HepG2 (cell line): ENCODE results near the gene MAST1. TPM values are rescaled to one million over a fixed set of nuclear protein-coding genes. Genes with fewer than 3 reads are reported as not detected.
A peak's percentile ranks its signal among the peaks of the same experiment; 100 is the strongest.

ENCODE experiments used
- AGO1 ChIP-seq: fragments of 200-400 bp; formaldehyde crosslinking; IDR thresholded peaks from 2 replicates; pipeline ENCODE4 v1.6.1; 2017; ENCODE audit warnings: mild to moderate bottlenecking, low read depth, low read length, moderate library complexity; ENCODE audit not compliant: poor library complexity, severe bottlenecking
- ASH2L ChIP-seq: fragments of 300-600, 200-600 bp; sonication (generic); IDR thresholded peaks from 2 replicates; pipeline ENCODE4 v1.7.0; 2017; ENCODE audit warnings: low read depth, mild to moderate bottlenecking, moderate library complexity, mixed read lengths, low read length; ENCODE audit not compliant: insufficient read length
- ATRX ChIP-seq: sonication (generic); formaldehyde crosslinking; IDR thresholded peaks from 2 replicates; pipeline ENCODE4 v1.4.0; 2020; ENCODE audit warnings: missing genetic modification reagents, borderline replicate concordance
- CCAR2 ChIP-seq: fragments of 200-400 bp; formaldehyde crosslinking; optimal IDR thresholded peaks from 2 replicates; pipeline ENCODE3; 2018; ENCODE audit warnings: low read depth, mild to moderate bottlenecking, low read length, moderate library complexity
- CCDC6 ChIP-seq: sonication (generic); formaldehyde crosslinking; IDR thresholded peaks from 2 replicates; pipeline ENCODE4 v1.8.1; 2022; ENCODE audit warnings: mild to moderate bottlenecking, missing genetic modification reagents, moderate library complexity
- JUND ChIP-seq: sonication (generic); formaldehyde crosslinking; IDR thresholded peaks from 2 replicates; pipeline ENCODE4 v1.8.0; 2022; ENCODE audit warnings: mild to moderate bottlenecking, missing genetic modification reagents
- RAD21 ChIP-seq: fragments of 450-650 bp; formaldehyde crosslinking; IDR thresholded peaks from 2 replicates; pipeline ENCODE4 v1.5.0; 2020; ENCODE audit warnings: mild to moderate bottlenecking
- ZBTB1 ChIP-seq: sonication (generic); formaldehyde crosslinking; IDR thresholded peaks from 2 replicates; pipeline ENCODE4 v1.4.0; 2020; ENCODE audit warnings: missing genetic modification reagents, borderline replicate concordance
- ZKSCAN8 ChIP-seq: IDR thresholded peaks from 2 replicates; pipeline ENCODE4 v1.6.1; 2016; ENCODE audit warnings: borderline replicate concordance, missing genetic modification reagents, missing compliant biosample characterization
- ZMYM2 ChIP-seq: sonication (generic); formaldehyde crosslinking; IDR thresholded peaks from 2 replicates; pipeline ENCODE4 v1.8.0; 2022; ENCODE audit warnings: mild to moderate bottlenecking, missing genetic modification reagents
- ZNF337 ChIP-seq: sonication (generic); formaldehyde crosslinking; IDR thresholded peaks from 2 replicates; pipeline ENCODE4 v1.5.1; 2020; ENCODE audit warnings: missing genetic modification reagents, low read depth, mild to moderate bottlenecking, borderline replicate concordance
- ZNF547 ChIP-seq: sonication (generic); formaldehyde crosslinking; IDR thresholded peaks from 2 replicates; pipeline ENCODE4 v1.5.1; 2020; ENCODE audit warnings: mild to moderate bottlenecking, missing genetic modification reagents
- ZNF737 ChIP-seq: sonication (generic); formaldehyde crosslinking; IDR thresholded peaks from 2 replicates; pipeline ENCODE4 v1.5.0; 2020; ENCODE audit warnings: missing genetic modification reagents, mild to moderate bottlenecking, borderline replicate concordance
- ZNF772 ChIP-seq: sonication (generic); formaldehyde crosslinking; IDR thresholded peaks from 2 replicates; pipeline ENCODE4 v1.5.0; 2020; ENCODE audit warnings: mild to moderate bottlenecking, missing genetic modification reagents
- ZSCAN22 ChIP-seq: sonication (generic); formaldehyde crosslinking; IDR thresholded peaks from 2 replicates; pipeline ENCODE4 v1.4.0; 2020; ENCODE audit warnings: mild to moderate bottlenecking, missing genetic modification reagents
- polyA plus RNA-seq, 8 experiments: library from polyadenylated mRNA; depleted of rRNA in 3 of 8; stranded (reverse) in 7 of 8; unstranded in 1 of 8; fragments of >200 nt; fragmentation: Illumina TruSeq in 4 of 8; extraction: Trizol in 4 of 8; gene quantifications; 2 replicates each; pipeline versions ENCODE4 v1.2.1 to v1.2.3, GENCODE V29; 2011 to 2016; ENCODE audit warnings: low read depth in 4 of 8, missing spikeins in 1 of 8, mixed read lengths in 1 of 8; ENCODE audit not compliant: insufficient read depth in 1 of 8
- total RNA-seq, 5 experiments: library from RNA; depleted of rRNA; stranded (reverse); fragments of >200 nt; fragmentation: Illumina TruSeq; extraction: Trizol; gene quantifications; 2 replicates each; pipeline ENCODE4 v1.2.3, GENCODE V29; 2016; ENCODE audit warnings: low read depth in 1 of 5
- TF ChIP-seq, protein P1 (sequence below): sonication (generic); formaldehyde crosslinking; IDR thresholded peaks from 2 replicates; pipeline ENCODE4 v1.5.0; 2020; ENCODE audit warnings: mild to moderate bottlenecking, missing genetic modification reagents, borderline replicate concordance
- TF ChIP-seq, protein P2 (sequence below): sonication (generic); formaldehyde crosslinking; IDR thresholded peaks from 2 replicates; pipeline ENCODE4 v1.4.0; 2020; ENCODE audit warnings: missing genetic modification reagents, mild to moderate bottlenecking, borderline replicate concordance
- TF ChIP-seq, protein P3 (sequence below): sonication (generic); formaldehyde crosslinking; IDR thresholded peaks from 2 replicates; pipeline ENCODE4 v1.4.0; 2020; ENCODE audit warnings: low read depth, missing genetic modification reagents

The MAST1 gene
- total and polyA plus RNA-seq, 2 of the 13 experiments (the other 11 are each of a cell fraction or from before 2014, with no cell fraction given) = 0.73 to 4.7 TPM

DNA sequence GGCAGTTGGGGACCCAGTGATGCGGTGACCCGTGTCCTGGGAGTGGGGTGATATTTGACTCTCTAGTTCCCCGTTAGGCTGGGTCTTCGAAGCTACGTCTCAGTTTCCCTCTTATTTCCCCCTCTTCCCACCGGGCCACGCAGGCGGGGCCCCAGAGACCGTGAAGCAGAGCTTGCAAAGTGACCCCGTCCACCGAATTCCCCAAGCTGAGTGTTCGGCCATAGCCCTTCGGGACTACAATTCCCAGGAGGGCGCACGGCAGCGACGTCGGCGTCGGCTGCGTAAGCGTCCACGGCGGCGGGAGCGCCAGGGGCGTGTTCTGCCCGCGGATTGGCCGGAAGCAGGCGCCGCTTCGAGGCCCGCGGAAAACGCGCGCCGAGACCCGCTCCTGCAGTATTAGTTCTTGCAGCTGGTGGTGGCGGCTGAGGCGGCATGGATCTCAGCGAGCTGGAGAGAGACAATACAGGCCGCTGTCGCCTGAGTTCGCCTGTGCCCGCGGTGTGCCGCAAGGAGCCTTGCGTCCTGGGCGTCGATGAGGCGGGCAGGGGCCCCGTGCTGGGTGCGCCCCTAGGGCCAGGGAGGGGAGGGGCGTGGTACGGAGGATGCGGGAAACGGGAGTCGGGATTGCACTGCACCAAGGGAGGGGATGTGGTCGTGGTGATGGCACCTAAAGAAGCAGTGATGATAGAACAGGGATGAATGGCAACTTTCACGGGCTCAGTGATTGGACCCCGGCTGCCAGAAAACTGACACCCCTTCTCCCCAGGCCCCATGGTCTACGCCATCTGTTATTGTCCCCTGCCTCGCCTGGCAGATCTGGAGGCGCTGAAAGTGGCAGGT lies 31.9 kb upstream of the MAST1 start, which contains the start of gene RNASEH2A (continued):
- TF ChIP-seq RAD21 (no peak; the same call in 1 of the 2 replicates), ZNF772 (CRISPR knock-in tag) (peak; percentile 77), ZSCAN22 (CRISPR knock-in tag) (0 out of 2 replicates have a peak, but pooled peaks have one; percentile 53), ZNF337 (CRISPR knock-in tag) (0 out of 2 replicates have a peak, but pooled peaks have one; percentile 59), ZKSCAN8 (CRISPR knock-in tag) (peak; percentile 72; the same call in 1 of the 2 replicates), CCAR2 (no peak), ZMYM2 (CRISPR knock-in tag) (no peak), ASH2L (peak; percentile 75), ZNF737 (CRISPR knock-in tag) (no peak), AGO1 (peak; percentile 35), ZBTB1 (CRISPR knock-in tag) (no peak), CCDC6 (CRISPR knock-in tag) (0 out of 2 replicates have a peak, but pooled peaks have one; percentile 22), ATRX (CRISPR knock-in tag) (no peak), ZNF547 (CRISPR knock-in tag) (peak; percentile 93), JUND (CRISPR knock-in tag) (no peak)
- TF ChIP-seq, protein P1, sequence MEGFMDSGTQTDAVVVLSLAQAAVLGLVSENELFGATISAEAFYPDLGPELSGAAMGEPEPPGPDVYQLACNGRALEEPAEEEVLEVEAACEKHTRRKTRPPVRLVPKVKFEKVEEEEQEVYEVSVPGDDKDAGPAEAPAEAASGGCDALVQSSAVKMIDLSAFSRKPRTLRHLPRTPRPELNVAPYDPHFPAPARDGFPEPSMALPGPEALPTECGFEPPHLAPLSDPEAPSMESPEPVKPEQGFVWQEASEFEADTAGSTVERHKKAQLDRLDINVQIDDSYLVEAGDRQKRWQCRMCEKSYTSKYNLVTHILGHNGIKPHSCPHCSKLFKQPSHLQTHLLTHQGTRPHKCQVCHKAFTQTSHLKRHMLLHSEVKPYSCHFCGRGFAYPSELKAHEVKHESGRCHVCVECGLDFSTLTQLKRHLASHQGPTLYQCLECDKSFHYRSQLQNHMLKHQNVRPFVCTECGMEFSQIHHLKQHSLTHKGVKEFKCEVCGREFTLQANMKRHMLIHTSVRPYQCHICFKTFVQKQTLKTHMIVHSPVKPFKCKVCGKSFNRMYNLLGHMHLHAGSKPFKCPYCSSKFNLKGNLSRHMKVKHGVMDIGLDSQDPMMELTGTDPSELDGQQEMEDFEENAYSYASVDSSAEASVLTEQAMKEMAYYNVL (CRISPR knock-in tag) = no peak
- TF ChIP-seq, protein P2, sequence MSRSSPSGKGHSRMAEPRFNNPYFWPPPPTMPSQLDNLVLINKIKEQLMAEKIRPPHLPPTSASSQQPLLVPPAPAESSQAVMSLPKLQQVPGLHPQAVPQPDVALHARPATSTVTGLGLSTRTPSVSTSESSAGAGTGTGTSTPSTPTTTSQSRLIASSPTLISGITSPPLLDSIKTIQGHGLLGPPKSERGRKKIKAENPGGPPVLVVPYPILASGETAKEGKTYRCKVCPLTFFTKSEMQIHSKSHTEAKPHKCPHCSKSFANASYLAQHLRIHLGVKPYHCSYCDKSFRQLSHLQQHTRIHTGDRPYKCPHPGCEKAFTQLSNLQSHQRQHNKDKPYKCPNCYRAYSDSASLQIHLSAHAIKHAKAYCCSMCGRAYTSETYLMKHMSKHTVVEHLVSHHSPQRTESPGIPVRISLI (CRISPR knock-in tag) = peak; percentile 23; the same call in 1 of the 2 replicates
- TF ChIP-seq, protein P3, sequence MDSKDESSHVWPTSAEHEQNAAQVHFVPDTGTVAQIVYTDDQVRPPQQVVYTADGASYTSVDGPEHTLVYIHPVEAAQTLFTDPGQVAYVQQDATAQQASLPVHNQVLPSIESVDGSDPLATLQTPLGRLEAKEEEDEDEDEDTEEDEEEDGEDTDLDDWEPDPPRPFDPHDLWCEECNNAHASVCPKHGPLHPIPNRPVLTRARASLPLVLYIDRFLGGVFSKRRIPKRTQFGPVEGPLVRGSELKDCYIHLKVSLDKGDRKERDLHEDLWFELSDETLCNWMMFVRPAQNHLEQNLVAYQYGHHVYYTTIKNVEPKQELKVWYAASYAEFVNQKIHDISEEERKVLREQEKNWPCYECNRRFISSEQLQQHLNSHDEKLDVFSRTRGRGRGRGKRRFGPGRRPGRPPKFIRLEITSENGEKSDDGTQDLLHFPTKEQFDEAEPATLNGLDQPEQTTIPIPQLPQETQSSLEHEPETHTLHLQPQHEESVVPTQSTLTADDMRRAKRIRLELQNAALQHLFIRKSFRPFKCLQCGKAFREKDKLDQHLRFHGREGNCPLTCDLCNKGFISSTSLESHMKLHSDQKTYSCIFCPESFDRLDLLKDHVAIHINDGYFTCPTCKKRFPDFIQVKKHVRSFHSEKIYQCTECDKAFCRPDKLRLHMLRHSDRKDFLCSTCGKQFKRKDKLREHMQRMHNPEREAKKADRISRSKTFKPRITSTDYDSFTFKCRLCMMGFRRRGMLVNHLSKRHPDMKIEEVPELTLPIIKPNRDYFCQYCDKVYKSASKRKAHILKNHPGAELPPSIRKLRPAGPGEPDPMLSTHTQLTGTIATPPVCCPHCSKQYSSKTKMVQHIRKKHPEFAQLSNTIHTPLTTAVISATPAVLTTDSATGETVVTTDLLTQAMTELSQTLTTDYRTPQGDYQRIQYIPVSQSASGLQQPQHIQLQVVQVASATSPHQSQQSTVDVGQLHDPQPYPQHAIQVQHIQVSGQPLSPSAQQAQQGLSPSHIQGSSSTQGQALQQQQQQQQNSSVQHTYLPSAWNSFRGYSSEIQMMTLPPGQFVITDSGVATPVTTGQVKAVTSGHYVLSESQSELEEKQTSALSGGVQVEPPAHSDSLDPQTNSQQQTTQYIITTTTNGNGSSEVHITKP (CRISPR knock-in tag) = peak; percentile 91
